Upper lobe of right lung (tissue), 1 donor: ENCODE measurements around the gene RASL10B. TPM values are rescaled to one million over a fixed set of nuclear protein-coding genes. Genes with fewer than 3 reads are reported as not detected.

Experiments
- ATAC-seq: fragments of 200-7000 bp; cut with Tn5 transposase; one replicate; pipeline ENCODE4 v1.9.1; 2020; ENCODE audit warnings: mild to moderate bottlenecking, moderate library complexity
- DNase-seq: peaks from one replicate; pipeline ENCODE4 v3.0.0-alpha.2; 2020
- H3K27ac ChIP-seq: fragments of 200-600 bp; one replicate; pipeline ENCODE4 v1.8.0; 2022
- H3K27me3 ChIP-seq: fragments of 200-600 bp; one replicate; pipeline ENCODE4 v1.8.0; 2022; ENCODE audit warnings: mild to moderate bottlenecking
- H3K36me3 ChIP-seq: fragments of 200-600 bp; one replicate; pipeline ENCODE4 v1.8.0; 2022
- H3K4me1 ChIP-seq: fragments of 200-600 bp; one replicate; pipeline ENCODE4 v1.8.0; 2022
- H3K4me3 ChIP-seq: fragments of 200-600 bp; one replicate; pipeline ENCODE4 v1.8.0; 2022; ENCODE audit warnings: mild to moderate bottlenecking
- H3K9me3 ChIP-seq: fragments of 200-600 bp; one replicate; pipeline ENCODE4 v1.8.0; 2022
- CTCF ChIP-seq: fragments of 200-600 bp; IDR thresholded peaks from one replicate; pipeline ENCODE4 v1.8.0; 2022; ENCODE audit warnings: antibody characterized with exemption
- intact Hi-C: fragments of 100-400 bp; cut with DNase I; formaldehyde crosslinking; loops from one replicate; pipeline ENCODE4 v1.11.0; 2022
- total RNA-seq: library from RNA; stranded (reverse); fragmentation: NEBNext Ultra II Directional; extraction: Animal tissue kit (Norgen Biotek cat#: 25700); gene quantifications from one replicate; pipeline ENCODE4 v1.2.1, GENCODE V29; 2021
- donor health status: DM: no; HTN: yes; CAD: no; lungs with severe emphysema.

The RASL10B gene
- total RNA-seq, 1 donor from 2014 or later, result 2.2 TPM

- no peak for DNase-seq
- H3K4me3 ChIP-seq, result no peak overlapping the region
- intact Hi-C loops, result no loop called here
- H3K4me1 ChIP-seq, result peaks cover 26% of the 10 kb centered on the region
- peak; percentile 23 for ATAC-seq
- H3K27me3 ChIP-seq, result no peaks in the 10 kb centered on the region
- H3K9me3 ChIP-seq, result no peaks in the 10 kb centered on the region
- H3K27ac ChIP-seq, result peak overlapping the region; percentile 72
- no peak for TF ChIP-seq CTCF
- H3K36me3 ChIP-seq, result peaks cover 39% of the 10 kb centered on the region
Observed at GRCh38 chr17:35717475-35717874, 14.0 kb upstream of the RASL10B start.

DNA sequence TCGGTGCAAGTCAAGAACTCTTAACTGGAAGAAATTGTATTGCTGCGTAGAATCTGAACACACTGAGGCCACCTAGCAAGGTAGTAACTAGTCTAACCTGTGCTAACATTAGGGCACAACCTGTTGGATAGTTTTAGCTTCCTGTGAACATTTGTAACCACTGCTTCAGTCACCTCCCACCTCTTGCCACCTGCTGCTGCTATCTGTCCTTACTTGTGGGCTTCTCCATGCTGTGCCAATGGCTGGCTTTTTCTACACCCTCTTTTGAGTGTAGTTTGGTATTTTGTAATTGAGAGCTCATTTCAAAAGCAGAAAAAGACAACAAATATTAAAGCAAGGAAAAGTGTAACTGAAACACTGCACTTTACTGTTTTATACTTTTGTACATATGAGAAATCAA is 7.7 kb upstream of the RASL10B start:
- intact Hi-C loops, result no loop called here
- peaks cover 52% of the 10 kb centered on the region for H3K36me3 ChIP-seq
- ATAC-seq, result no peak

DNA sequence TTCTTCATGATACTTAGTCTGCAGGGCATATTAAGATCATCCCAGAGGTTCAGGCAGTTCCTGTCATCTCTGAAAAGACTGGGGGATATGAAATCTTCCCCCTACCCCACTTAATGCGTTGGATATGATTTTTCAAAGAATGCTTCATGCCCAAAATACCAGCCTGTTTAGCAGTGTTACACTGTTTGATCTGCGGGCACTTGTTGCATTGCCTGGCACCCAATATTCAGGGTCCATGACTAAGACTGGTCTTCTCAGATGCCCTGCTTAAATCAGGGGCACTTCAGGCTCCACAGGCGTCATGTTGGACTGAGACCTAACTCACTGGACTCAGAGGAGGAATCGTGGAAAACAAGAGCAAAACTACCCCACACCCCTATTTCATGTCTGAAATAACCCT is 6.4 kb upstream of the RASL10B start:
- H3K4me3 ChIP-seq, result no peak overlapping the region
- ATAC-seq (no peak), DNase-seq (no peak)
- TF ChIP-seq CTCF, result no peak
- intact Hi-C loops, result no loop called here
- H3K9me3 ChIP-seq, result no peaks in the 10 kb centered on the region
- no peaks in the 10 kb centered on the region for H3K27me3 ChIP-seq
- no peak overlapping the region for H3K27ac ChIP-seq
- H3K4me1 ChIP-seq, result peaks cover 3% of the 10 kb centered on the region
- H3K36me3 ChIP-seq, result peaks cover 40% of the 10 kb centered on the region

More for the DNA sequence above, 7.7 kb upstream of the RASL10B start:
- H3K27ac ChIP-seq, result no peak overlapping the region
- H3K9me3 ChIP-seq, result no peaks in the 10 kb centered on the region
- H3K4me3 ChIP-seq, result no peak overlapping the region
- no peak for TF ChIP-seq CTCF
- peaks cover 3% of the 10 kb centered on the region for H3K4me1 ChIP-seq
- no peaks in the 10 kb centered on the region for H3K27me3 ChIP-seq
- no peak for DNase-seq

DNA sequence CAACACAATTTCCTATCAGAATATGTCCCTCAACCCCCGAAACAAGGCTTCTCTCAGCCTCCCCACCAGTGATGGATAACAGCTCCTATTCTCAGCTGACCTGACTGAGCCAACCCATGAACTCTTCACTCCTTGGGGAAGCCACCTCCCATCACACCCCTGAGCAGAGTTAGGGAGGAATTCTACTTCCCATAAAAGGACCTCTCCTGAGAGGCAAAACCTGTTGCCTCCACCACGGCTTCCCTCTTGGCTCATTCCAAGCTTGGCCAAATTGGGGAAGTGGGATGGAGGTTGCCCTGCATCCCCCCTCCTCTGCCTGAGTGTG is 5.7 kb upstream of the RASL10B start:
- no peaks in the 10 kb centered on the region for H3K27me3 ChIP-seq
- DNase-seq (no peak), ATAC-seq (no peak)
- peaks cover 6% of the 10 kb centered on the region for H3K4me1 ChIP-seq
- no peak for TF ChIP-seq CTCF
- H3K4me3 ChIP-seq, result no peak overlapping the region
- no peaks in the 10 kb centered on the region for H3K9me3 ChIP-seq
- H3K36me3 ChIP-seq, result peaks cover 38% of the 10 kb centered on the region
- intact Hi-C loops, result no loop called here
- no peak overlapping the region for H3K27ac ChIP-seq

DNA sequence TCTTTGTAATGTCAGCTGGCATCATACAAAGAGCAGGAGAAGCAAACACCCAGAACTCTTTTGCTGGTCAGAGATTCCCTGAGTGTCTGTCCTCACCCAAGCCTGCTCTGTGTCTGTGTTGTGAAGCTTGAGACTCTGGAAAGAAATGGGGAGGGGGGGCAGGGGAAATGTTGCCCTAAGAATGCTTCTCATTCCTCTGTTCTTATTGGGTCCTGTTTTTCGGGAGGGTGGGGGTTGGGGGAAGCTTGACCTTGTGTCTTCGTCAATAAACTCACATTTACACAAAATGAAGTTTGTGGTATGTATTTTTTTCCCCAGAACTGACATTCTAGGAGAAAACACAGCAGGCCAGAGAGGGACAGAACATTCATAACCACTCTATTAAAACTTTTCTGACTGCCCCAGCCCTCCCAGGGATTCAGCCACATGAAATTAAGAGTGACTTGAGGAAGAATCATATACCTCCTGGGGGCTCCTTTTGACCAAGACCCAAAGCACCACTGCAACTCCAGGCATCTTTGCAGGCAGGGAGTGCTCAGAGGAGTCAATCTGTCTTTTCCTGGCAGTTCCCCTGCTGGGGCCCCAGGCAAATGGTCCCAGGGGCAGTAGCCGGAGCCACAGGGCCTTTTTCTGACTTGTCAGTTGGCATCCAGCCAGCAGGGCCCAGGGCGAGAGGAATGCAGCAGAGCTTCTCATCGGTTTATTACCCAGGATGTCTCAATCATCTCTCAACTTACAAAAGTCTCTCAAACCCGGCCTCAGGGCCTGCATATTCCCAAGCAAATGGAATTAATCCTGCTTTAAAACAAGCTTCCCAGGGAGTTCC is 5.1 kb upstream of the RASL10B start:
- H3K9me3 ChIP-seq, result no peaks in the 10 kb centered on the region
- H3K27ac ChIP-seq, result no peak overlapping the region
- peaks cover 11% of the 10 kb centered on the region for H3K4me1 ChIP-seq
- no peak overlapping the region for H3K4me3 ChIP-seq
- intact Hi-C loops, result no loop called here
- no peak for TF ChIP-seq CTCF
- peaks cover 36% of the 10 kb centered on the region for H3K36me3 ChIP-seq
- H3K27me3 ChIP-seq, result no peaks in the 10 kb centered on the region
- DNase-seq, result no peak
- no peak for ATAC-seq
